Breast epithelium (tissue), 3 donors: ENCODE data around the gene PYROXD2.

ENCODE experiments used
- POLR2A ChIP-seq: fragments of 450-650 bp; IDR thresholded peaks from one replicate; pipeline ENCODE4 v1.6.1; 2016; ENCODE audit warnings: antibody characterized with exemption, mild to moderate bottlenecking, moderate library complexity
- POLR2AphosphoS5 ChIP-seq, 3 donors: sonication (generic); formaldehyde crosslinking; IDR thresholded peaks; one replicate each; pipeline ENCODE4 v1.6.1; 2017; ENCODE audit warnings: antibody characterized with exemption in 3 of 3
- TF ChIP-seq, protein P1 (sequence below), 3 donors: fragments of 450-650 bp; IDR thresholded peaks; one replicate each; pipeline ENCODE4 v1.5.1; 2016 to 2017; ENCODE audit warnings: antibody characterized with exemption in 3 of 3, mild to moderate bottlenecking in 3 of 3, moderate library complexity in 3 of 3

DNA sequence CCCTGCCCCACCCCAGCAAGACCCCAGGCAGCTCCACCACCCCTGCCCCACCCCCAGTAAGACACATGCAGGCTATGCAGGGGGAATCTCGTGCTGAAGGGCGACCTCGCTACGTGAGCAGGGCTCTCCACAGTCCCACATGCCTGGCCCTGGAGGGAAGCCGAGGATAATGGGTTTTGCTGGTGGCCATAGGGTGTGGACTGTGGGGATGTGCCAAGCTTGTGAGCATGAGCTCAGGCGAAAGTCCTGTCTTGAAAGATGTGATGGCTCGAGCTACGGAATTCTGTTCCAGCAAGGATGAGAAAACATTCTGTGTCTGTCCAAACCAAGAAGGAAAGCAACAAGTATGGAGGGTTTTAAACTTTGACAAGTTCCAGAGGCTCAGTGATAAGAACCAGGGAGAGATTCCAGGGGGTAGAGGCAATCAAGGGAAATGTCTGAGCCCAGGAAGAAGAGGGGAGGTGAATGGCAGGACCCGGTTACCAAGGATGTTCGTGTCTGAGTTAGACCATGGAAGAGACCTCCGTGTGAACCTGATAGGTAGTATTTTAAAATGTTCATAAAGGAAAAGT is 63.1 kb downstream of the PYROXD2 start:
- TF ChIP-seq POLR2A, result no peak
- TF ChIP-seq, protein P1, sequence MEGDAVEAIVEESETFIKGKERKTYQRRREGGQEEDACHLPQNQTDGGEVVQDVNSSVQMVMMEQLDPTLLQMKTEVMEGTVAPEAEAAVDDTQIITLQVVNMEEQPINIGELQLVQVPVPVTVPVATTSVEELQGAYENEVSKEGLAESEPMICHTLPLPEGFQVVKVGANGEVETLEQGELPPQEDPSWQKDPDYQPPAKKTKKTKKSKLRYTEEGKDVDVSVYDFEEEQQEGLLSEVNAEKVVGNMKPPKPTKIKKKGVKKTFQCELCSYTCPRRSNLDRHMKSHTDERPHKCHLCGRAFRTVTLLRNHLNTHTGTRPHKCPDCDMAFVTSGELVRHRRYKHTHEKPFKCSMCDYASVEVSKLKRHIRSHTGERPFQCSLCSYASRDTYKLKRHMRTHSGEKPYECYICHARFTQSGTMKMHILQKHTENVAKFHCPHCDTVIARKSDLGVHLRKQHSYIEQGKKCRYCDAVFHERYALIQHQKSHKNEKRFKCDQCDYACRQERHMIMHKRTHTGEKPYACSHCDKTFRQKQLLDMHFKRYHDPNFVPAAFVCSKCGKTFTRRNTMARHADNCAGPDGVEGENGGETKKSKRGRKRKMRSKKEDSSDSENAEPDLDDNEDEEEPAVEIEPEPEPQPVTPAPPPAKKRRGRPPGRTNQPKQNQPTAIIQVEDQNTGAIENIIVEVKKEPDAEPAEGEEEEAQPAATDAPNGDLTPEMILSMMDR (IDR thresholded peaks at IDR 0.05), result no peak
- no peak for TF ChIP-seq POLR2AphosphoS5 (IDR thresholded peaks at IDR 0.05)
